ENCODE results near the gene CNDP1.
A peak's percentile ranks its signal among the peaks of the same experiment; 100 is the strongest.

Gene CNDP1

DNA sequence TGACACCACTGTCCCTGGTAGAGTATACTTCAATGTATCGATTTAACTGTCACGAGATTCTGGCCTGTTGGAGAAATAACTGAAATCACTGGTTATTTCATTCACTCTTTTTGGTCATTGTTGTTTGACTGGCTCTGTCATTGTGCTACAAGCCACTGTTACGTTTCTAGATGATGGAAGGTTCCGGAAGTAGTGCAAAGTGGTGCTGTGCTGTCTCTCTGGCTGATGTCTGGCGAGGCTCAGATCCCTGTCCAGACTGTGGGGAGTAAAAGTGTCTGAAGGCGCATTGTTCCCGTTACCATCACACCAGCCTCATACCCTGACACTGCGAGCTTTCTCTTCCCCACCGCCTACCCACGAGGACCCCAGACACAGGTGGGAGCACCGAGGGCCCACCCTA, 11.7 kb downstream of the CNDP1 start:
- no peak overlapping the region for H3K4me3 ChIP-seq (replicated peaks; ENCODE audit: low read depth, low read length)
- no peak for DNase-seq (ENCODE audit: low read depth)
- TF ChIP-seq, protein P1, sequence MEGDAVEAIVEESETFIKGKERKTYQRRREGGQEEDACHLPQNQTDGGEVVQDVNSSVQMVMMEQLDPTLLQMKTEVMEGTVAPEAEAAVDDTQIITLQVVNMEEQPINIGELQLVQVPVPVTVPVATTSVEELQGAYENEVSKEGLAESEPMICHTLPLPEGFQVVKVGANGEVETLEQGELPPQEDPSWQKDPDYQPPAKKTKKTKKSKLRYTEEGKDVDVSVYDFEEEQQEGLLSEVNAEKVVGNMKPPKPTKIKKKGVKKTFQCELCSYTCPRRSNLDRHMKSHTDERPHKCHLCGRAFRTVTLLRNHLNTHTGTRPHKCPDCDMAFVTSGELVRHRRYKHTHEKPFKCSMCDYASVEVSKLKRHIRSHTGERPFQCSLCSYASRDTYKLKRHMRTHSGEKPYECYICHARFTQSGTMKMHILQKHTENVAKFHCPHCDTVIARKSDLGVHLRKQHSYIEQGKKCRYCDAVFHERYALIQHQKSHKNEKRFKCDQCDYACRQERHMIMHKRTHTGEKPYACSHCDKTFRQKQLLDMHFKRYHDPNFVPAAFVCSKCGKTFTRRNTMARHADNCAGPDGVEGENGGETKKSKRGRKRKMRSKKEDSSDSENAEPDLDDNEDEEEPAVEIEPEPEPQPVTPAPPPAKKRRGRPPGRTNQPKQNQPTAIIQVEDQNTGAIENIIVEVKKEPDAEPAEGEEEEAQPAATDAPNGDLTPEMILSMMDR (IDR thresholded peaks at IDR 0.05; ENCODE audit: low read length, missing control alignments): no peak

DNA sequence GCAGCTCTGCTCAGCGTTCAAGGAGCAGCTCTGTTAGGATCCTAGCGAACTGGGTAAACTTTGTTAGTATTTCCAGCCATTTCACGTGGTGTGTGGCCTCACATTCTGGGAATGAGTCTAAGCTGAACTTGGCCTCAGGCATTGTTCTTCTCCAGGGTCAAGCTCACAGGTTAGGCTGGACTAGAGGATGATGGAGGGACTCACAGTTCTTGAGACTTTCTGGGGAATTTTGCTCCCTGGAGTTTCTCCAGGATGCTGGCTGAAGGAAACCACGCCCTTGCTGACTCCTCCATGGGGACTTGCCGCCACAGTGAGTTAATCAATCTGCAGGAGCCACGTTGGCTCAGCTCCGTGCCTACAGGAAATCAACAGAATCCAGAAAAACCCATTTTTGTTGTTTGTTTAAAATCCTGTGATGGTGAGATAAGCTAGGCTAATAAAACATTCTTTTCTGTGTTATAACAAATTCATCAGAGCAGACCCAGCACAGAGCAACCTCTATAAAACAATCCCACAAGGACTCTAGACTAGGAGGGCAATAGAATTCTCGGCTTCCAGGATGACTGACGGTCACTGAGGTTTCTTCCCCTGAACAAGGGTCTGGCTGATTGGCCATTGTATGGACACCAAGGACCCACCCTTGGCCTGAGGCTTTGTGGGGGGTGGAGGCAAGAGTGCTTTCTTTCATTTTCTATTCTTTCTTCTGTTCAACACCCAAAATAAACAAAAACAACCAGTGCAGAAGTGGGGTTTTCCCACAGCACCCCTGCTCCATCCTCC, 12.6 kb downstream of the CNDP1 start:
- H3K4me3 ChIP-seq (replicated peaks; ENCODE audit: low read depth, low read length): no peak overlapping the region
- DNase-seq (ENCODE audit: low read depth): peak; percentile 56
- TF ChIP-seq, protein P1 (IDR thresholded peaks at IDR 0.05; ENCODE audit: low read length, missing control alignments): no peak

DNA sequence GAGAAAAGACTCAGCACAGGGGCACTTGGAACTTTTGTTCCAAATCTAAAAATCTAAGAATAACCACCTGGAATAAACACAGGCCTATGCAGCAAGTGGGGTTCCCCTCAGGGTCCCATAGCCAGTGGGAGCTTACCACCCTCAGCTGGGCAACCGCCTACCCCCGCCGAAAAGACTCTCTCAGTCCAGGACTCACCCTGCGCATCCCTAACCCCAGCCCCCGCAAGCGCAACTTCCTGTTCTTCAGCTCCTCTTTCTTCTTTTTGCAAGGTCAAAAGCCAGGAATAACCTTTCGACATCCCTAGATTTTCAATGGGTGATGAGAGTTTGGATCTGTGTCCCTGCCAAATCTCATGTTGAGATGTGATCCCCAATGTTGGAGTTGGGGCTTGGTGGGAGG, 13.6 kb downstream of the CNDP1 start:
- no peak overlapping the region for H3K4me3 ChIP-seq (replicated peaks; ENCODE audit: low read depth, low read length)
- TF ChIP-seq, protein P1 (IDR thresholded peaks at IDR 0.05; ENCODE audit: low read length, missing control alignments): no peak
- no peak for DNase-seq (ENCODE audit: low read depth)

DNA sequence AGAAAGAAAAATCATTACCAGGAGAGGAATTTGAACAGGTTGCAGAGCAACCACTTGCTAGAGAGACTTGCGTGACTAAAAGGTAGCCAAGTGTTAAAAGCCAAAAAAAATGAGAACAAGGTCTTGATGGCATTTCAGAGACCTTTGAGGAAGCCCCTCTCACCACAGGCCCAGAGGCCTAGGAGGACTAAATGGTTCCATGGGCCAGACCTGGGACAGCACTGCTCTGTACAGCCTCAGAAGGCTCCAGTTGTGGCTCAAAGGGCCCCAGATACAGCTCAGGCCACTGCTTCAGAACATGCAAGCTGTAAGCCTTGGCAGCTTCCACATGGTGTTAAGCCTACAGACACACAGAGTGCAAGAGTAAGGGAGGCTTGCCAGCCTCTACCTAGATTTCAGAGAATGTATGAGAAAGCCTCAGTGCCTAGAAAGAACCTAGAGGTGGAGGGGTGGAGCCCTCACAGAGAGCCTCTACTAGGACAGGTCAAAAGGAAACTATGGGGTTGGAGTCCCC, 15.3 kb downstream of the CNDP1 start:
- TF ChIP-seq, protein P1 (IDR thresholded peaks at IDR 0.05; ENCODE audit: low read length, missing control alignments): no peak
- H3K4me3 ChIP-seq (replicated peaks; ENCODE audit: low read depth, low read length): no peak overlapping the region
- no peak for DNase-seq (ENCODE audit: low read depth)

DNA sequence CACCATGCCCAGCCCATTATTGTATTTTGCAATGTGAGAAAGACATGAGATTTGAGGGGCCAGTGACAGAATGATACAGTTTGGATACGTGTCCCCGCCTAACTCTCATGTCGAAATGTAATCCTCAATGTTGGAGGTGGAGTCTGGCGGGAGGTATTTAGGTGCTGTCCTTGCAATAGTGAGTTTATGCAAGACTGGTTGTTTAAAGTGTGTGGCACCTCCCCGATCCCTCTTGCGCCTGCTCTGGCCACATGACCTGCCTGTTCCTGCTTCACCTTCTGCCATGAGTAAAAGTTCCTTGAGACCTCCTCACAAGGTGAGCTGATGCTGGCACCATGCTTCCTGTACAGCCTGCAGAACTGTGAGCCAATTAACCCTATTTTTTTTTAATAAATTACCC, 16.6 kb downstream of the CNDP1 start:
- H3K4me3 ChIP-seq (replicated peaks; ENCODE audit: low read depth, low read length): no peak overlapping the region
- DNase-seq (ENCODE audit: low read depth): no peak
- TF ChIP-seq, protein P1 (IDR thresholded peaks at IDR 0.05; ENCODE audit: low read length, missing control alignments): no peak

DNA sequence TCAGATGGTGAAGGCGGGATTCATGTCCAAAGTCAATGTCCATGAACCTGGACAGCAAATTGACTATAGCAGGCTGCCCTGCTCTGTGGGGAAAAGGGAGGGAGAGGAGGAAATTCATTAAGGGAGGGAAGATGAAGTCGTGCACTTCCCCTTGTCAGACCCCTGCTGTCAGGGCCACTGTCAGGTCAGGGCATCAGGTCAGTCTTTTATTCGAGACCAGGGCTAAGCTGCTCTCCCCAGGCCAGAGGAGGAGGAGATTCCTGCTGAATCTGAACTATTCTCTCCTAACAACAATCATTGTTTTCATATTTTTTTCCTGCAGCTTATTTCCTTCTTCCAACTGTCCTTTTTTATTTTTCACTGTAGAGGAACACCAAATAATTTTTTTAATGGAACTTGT, 17.2 kb downstream of the CNDP1 start:
- TF ChIP-seq, protein P1 (IDR thresholded peaks at IDR 0.05; ENCODE audit: low read length, missing control alignments): no peak
- no peak for DNase-seq (ENCODE audit: low read depth)

More for the DNA sequence above, 17.2 kb downstream of the CNDP1 start:
- H3K4me3 ChIP-seq (replicated peaks; ENCODE audit: low read depth, low read length): no peak overlapping the region
